ENCODE results near the gene ELN. TPM values are rescaled to one million over a fixed set of nuclear protein-coding genes. Genes with fewer than 3 reads are reported as not detected.

ELN gene
- 95.5 TPM for total RNA-seq
- long read RNA-seq, transcript ELN-209 (32 exons, 3,109 nt), result minor isoform, 6 of 106 reads
- long read RNA-seq, transcript ELN-201 (33 exons, 3,781 nt), result minor isoform, 5 of 106 reads
- long read RNA-seq, transcript ELN-221 (32 exons, 2,583 nt), result major isoform, 11 of 106 reads
- long read RNA-seq, partial matches to known transcripts, result 27 of 106 reads
- long read RNA-seq, other reads (novel, unspliced or antisense), result 51 of 106 reads

- DNase-seq (ENCODE audit: low spot score), result peak; percentile 93
Observed at GRCh38 chr7:74027683-74028320, at the start of gene ELN. Gene ELN, plus strand, starts transcription at chr7:74028173. Its CDS starts 15 bp downstream, at chr7:74028188.

GRCh38 chr7:73978661-73979563, 49.1 kb upstream of the ELN start:
- DNase-seq (ENCODE audit: low spot score), result peak; percentile 80

- peak; percentile 45 for DNase-seq (ENCODE audit: low spot score)
Observed at GRCh38 chr7:73979656-73980055, 48.3 kb upstream of the ELN start.

- DNase-seq (ENCODE audit: low spot score), result peak; percentile 68
Observed at GRCh38 chr7:73980206-73980605, 47.8 kb upstream of the ELN start.

- no peak for DNase-seq (ENCODE audit: low spot score)
Observed at GRCh38 chr7:73981933-73982332, 46.0 kb upstream of the ELN start.

GRCh38 chr7:73983437-73984164, 44.4 kb upstream of the ELN start:
- no peak for DNase-seq (ENCODE audit: low spot score)

GRCh38 chr7:73984481-73985205, 43.3 kb upstream of the ELN start:
- no peak for DNase-seq (ENCODE audit: low spot score)

- no peak for DNase-seq (ENCODE audit: low spot score)
Observed at GRCh38 chr7:73985737-73986141, 42.2 kb upstream of the ELN start.

- DNase-seq (ENCODE audit: low spot score), result no peak
Observed at GRCh38 chr7:73986158-73986631, 41.8 kb upstream of the ELN start.

GRCh38 chr7:73987298-73987697, 40.7 kb upstream of the ELN start:
- no peak for DNase-seq (ENCODE audit: low spot score)

- no peak for DNase-seq (ENCODE audit: low spot score)
Observed at GRCh38 chr7:73988197-73988596, 39.8 kb upstream of the ELN start.

GRCh38 chr7:73991522-73992100, 36.4 kb upstream of the ELN start:
- no peak for DNase-seq (ENCODE audit: low spot score)

- no peak for DNase-seq (ENCODE audit: low spot score)
Observed at GRCh38 chr7:73992101-73992562, 35.8 kb upstream of the ELN start.

GRCh38 chr7:73994023-73994422, 34.0 kb upstream of the ELN start:
- no peak for DNase-seq (ENCODE audit: low spot score)

GRCh38 chr7:73994761-73995160, 33.2 kb upstream of the ELN start:
- DNase-seq (ENCODE audit: low spot score), result no peak

- no peak for DNase-seq (ENCODE audit: low spot score)
Observed at GRCh38 chr7:73995330-73995729, 32.6 kb upstream of the ELN start.

GRCh38 chr7:73995821-73996511, 32.0 kb upstream of the ELN start:
- no peak for DNase-seq (ENCODE audit: low spot score)

- no peak for DNase-seq (ENCODE audit: low spot score)
Observed at GRCh38 chr7:73997056-73997455, 30.9 kb upstream of the ELN start.

- no peak for DNase-seq (ENCODE audit: low spot score)
Observed at GRCh38 chr7:73999664-74000435, 28.1 kb upstream of the ELN start.

Data from mesenteric fat pad (tissue), 1 donor.